GM12878 (cell line): ENCODE results near the gene ZNF445. TPM values are rescaled to one million over a fixed set of nuclear protein-coding genes. Genes with fewer than 3 reads are reported as not detected.

Experiments used
- CHD1 ChIP-seq: IDR thresholded peaks from 2 replicates; pipeline ENCODE4 v1.6.1; 2012; ENCODE audit warnings: low read depth, low read length, improper control_type of control experiment
- EED ChIP-seq: sonication (generic); IDR thresholded peaks from 2 replicates; pipeline ENCODE4 v1.6.1; 2016; ENCODE audit warnings: antibody characterized with exemption, low read depth
- ESRRA ChIP-seq: IDR thresholded peaks from 2 replicates; pipeline ENCODE4 v1.6.1; 2012; ENCODE audit warnings: mild to moderate bottlenecking, low read length, improper control_type of control experiment
- FOS ChIP-seq: IDR thresholded peaks from 3 replicates; pipeline ENCODE4 v1.6.1; 2011; ENCODE audit warnings: borderline replicate concordance; ENCODE audit not compliant: insufficient read length; ENCODE audit errors: extremely low read depth
- FOXM1 ChIP-seq: IDR thresholded peaks from 2 replicates; pipeline ENCODE4 v1.6.1; 2012; ENCODE audit warnings: low read depth, mild to moderate bottlenecking, inconsistent platforms, low read length, moderate library complexity
- HDGF ChIP-seq: fragments of 450-650 bp; IDR thresholded peaks from 2 replicates; pipeline ENCODE4 v1.6.1; 2016; ENCODE audit warnings: antibody characterized with exemption
- IKZF1 ChIP-seq: fragments of 450-650 bp; conservative IDR thresholded peaks from 2 replicates; pipeline ENCODE4 v1.6.1; 2017; ENCODE audit warnings: antibody characterized with exemption, mild to moderate bottlenecking
- JUNB ChIP-seq: IDR thresholded peaks from 2 replicates; pipeline ENCODE4 v1.6.1; 2016; ENCODE audit warnings: antibody characterized with exemption, mild to moderate bottlenecking
- LARP7 ChIP-seq: fragments of 450-650 bp; IDR thresholded peaks from 2 replicates; pipeline ENCODE4 v1.6.1; 2017; ENCODE audit warnings: mild to moderate bottlenecking
- MYC ChIP-seq: IDR thresholded peaks from 2 replicates; pipeline ENCODE4 v1.6.1; 2011; ENCODE audit warnings: mild to moderate bottlenecking, low read length, moderate library complexity, inconsistent platforms; ENCODE audit not compliant: insufficient read depth, insufficient replicate concordance, insufficient read length, severe bottlenecking
- PKNOX1 ChIP-seq: fragments of 450-650 bp; IDR thresholded peaks from 2 replicates; pipeline ENCODE4 v1.6.1; 2016; ENCODE audit warnings: mild to moderate bottlenecking
- POLR2A ChIP-seq: IDR thresholded peaks from 2 replicates; pipeline ENCODE4 v1.6.1; 2011; ENCODE audit warnings: low read depth, mild to moderate bottlenecking, low read length
- PRDM15 ChIP-seq: fragments of 450-650 bp; formaldehyde crosslinking; IDR thresholded peaks from 2 replicates; pipeline ENCODE4 v1.4.0; 2020; ENCODE audit warnings: mild to moderate bottlenecking, moderate library complexity
- SKIL ChIP-seq: fragments of 450-650 bp; IDR thresholded peaks from 2 replicates; pipeline ENCODE4 v1.6.1; 2017; ENCODE audit warnings: mild to moderate bottlenecking, low read depth, inconsistent platforms; ENCODE audit not compliant: poor library complexity, severe bottlenecking
- SMAD5 ChIP-seq: IDR thresholded peaks from 2 replicates; pipeline ENCODE4 v1.6.1; 2016; ENCODE audit warnings: antibody characterized with exemption, low read depth
- polyA plus RNA-seq, 11 experiments: library from polyadenylated mRNA; depleted of rRNA in 4 of 11; unstranded in 6 of 11; stranded (reverse) in 5 of 11; fragments of >200 nt; fragmentation: Nextera tagmentation in 4 of 11; fragmentation: Illumina TruSeq in 1 of 11; extraction: Ambion mirVana in 4 of 11; extraction: Trizol in 1 of 11; gene quantifications; 1 replicate in 1 of 11; 2 replicates in 10 of 11; pipeline versions ENCODE4 v1.2.1 to v1.2.3, GENCODE V29; 2011 to 2016; ENCODE audit warnings: inconsistent platforms in 2 of 11, missing spikeins in 2 of 11, low read depth in 1 of 11
- total RNA-seq, 4 experiments: library from RNA; depleted of rRNA in 3 of 4; stranded (reverse); fragments of >200 nt in 3 of 4; fragmentation: Illumina TruSeq in 1 of 4; extraction: Trizol in 1 of 4; gene quantifications; 2 replicates each; pipeline versions ENCODE4 v1.2.1 to v1.2.3, GENCODE V29; 2013 to 2021
- TF ChIP-seq, protein P1 (sequence below): fragments of 450-650 bp; formaldehyde crosslinking; IDR thresholded peaks from 2 replicates; pipeline ENCODE4 v1.4.0; 2022; ENCODE audit warnings: mild to moderate bottlenecking, moderate library complexity
- TF ChIP-seq, protein P2 (sequence below): fragments of 450-650 bp; IDR thresholded peaks from 2 replicates; pipeline ENCODE4 v1.6.1; 2017; ENCODE audit warnings: antibody characterized with exemption, mild to moderate bottlenecking, moderate library complexity

ZNF445 gene
- total and polyA plus RNA-seq, 10 of the 15 experiments (the other 5 are each of a cell fraction or from before 2014, with no cell fraction given): 0.80 to 14.4 (median 5.6) TPM

DNA sequence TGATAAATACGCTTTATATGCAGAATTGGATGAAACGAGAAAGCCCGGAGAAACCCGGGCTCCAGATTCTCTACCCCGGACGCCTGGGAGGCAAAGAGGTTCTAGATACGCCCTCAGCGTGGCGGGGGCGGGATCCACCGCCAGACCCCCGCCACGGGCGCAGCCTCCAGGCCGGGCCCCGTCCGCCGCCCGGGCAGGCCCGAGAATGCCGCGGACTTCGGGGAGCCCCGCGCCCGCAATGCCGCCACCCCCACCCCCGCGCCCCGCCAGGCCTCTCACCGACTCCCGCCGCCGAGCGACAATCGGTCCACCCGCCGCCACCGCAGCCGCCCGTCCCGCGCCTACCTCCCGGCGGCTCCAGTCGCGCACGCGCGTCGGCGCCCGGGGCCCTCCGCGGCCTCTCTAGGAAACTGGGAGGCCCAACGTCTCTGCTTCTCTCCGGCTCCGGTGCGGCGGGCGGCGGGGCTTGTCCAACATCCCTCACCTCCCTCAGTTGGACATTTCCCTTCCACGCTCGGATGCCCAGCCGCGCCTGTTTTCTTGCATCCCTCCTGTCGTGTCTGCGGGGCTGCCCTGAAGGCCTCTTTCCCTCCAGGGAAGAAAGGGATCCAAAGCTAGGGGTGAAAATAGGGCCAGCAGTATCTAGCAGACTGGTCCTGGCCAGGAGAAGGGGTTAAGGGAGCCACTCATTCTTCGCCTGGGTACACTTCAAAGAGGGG lies at the start of gene ZNF445 (continued):
- TF ChIP-seq PRDM15 (CRISPR knock-in tag): no peak
- TF ChIP-seq, protein P1, sequence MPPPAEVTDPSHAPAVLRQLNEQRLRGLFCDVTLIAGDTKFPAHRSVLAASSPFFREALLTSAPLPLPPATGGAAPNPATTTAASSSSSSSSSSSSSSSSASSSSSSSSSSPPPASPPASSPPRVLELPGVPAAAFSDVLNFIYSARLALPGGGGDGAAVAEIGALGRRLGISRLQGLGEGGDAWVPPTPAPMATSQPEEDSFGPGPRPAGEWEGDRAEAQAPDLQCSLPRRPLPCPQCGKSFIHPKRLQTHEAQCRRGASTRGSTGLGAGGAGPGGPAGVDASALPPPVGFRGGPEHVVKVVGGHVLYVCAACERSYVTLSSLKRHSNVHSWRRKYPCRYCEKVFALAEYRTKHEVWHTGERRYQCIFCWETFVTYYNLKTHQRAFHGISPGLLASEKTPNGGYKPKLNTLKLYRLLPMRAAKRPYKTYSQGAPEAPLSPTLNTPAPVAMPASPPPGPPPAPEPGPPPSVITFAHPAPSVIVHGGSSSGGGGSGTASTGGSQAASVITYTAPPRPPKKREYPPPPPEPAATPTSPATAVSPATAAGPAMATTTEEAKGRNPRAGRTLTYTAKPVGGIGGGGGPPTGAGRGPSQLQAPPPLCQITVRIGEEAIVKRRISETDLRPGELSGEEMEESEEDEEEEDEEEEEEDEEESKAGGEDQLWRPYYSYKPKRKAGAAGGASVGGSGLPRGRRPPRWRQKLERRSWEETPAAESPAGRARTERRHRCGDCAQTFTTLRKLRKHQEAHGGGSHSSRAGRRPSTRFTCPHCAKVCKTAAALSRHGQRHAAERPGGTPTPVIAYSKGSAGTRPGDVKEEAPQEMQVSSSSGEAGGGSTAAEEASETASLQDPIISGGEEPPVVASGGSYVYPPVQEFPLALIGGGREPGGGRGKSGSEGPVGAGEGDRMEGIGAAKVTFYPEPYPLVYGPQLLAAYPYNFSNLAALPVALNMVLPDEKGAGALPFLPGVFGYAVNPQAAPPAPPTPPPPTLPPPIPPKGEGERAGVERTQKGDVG (CRISPR knock-in tag): no peak
- no peak for TF ChIP-seq JUNB
- TF ChIP-seq FOXM1: no peak
- no peak for TF ChIP-seq MYC
- no peak for TF ChIP-seq ESRRA
- no peak for TF ChIP-seq EED
- no peak for TF ChIP-seq PKNOX1
- no peak for TF ChIP-seq LARP7
- TF ChIP-seq SMAD5: no peak
- no peak for TF ChIP-seq CHD1
- TF ChIP-seq IKZF1: peak; percentile 73
- no peak for TF ChIP-seq HDGF
- TF ChIP-seq SKIL: no peak
- no peak for TF ChIP-seq FOS
- TF ChIP-seq POLR2A: peak; percentile 85
- TF ChIP-seq, protein P2, sequence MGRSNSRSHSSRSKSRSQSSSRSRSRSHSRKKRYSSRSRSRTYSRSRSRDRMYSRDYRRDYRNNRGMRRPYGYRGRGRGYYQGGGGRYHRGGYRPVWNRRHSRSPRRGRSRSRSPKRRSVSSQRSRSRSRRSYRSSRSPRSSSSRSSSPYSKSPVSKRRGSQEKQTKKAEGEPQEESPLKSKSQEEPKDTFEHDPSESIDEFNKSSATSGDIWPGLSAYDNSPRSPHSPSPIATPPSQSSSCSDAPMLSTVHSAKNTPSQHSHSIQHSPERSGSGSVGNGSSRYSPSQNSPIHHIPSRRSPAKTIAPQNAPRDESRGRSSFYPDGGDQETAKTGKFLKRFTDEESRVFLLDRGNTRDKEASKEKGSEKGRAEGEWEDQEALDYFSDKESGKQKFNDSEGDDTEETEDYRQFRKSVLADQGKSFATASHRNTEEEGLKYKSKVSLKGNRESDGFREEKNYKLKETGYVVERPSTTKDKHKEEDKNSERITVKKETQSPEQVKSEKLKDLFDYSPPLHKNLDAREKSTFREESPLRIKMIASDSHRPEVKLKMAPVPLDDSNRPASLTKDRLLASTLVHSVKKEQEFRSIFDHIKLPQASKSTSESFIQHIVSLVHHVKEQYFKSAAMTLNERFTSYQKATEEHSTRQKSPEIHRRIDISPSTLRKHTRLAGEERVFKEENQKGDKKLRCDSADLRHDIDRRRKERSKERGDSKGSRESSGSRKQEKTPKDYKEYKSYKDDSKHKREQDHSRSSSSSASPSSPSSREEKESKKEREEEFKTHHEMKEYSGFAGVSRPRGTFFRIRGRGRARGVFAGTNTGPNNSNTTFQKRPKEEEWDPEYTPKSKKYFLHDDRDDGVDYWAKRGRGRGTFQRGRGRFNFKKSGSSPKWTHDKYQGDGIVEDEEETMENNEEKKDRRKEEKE: no peak
